NCI-H1436 treated with DMSO at 0.1 percent for 48 hours (cell line): ENCODE measurements around the gene COL15A1.

Source experiments
- DNase-seq: peaks from one replicate; lab custom pipeline; 2025; lab: John Stamatoyannopoulos, UW

The COL15A1 gene

DNA sequence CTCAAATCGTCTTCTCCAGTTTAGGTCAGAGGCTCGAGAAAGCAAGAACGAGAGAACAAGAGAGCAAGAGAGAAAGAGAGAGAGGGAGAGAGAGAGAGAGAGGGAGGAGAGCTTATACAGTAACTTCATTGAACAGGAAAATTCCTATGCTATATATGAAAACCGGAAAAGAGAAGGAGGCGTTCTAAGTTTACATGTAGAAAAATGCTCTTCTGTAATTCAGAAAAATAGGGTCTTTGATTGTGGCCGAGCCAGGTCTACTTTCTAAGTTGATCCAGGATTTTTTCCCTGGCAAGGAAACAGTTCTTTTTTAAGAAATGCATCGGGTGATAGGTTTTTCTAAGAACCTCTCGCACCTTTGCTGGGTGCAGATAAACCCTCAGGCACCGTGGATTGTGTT lies 29.5 kb downstream of the COL15A1 start:
- DNase-seq, result no peak

DNA sequence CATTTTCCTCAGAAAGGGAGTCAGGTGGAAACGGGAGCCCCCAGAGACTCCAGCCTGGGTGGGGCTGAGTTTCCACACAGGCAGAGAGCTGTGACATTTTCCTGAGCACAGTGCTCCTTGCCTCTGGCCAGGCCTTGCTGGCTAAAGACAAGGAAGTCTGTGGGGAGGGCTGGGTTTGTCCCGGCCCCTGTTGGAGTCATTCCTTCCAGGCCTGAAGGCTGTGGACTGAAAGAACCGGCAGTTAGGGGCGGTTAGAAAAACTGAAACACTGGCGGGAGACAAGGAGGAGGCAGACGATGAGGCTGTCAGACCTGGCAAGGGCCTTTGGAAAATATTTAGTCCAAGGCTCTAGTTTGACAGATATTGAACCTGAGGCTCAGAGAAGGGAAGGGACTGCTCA lies 29.9 kb downstream of the COL15A1 start:
- DNase-seq, result no peak

DNA sequence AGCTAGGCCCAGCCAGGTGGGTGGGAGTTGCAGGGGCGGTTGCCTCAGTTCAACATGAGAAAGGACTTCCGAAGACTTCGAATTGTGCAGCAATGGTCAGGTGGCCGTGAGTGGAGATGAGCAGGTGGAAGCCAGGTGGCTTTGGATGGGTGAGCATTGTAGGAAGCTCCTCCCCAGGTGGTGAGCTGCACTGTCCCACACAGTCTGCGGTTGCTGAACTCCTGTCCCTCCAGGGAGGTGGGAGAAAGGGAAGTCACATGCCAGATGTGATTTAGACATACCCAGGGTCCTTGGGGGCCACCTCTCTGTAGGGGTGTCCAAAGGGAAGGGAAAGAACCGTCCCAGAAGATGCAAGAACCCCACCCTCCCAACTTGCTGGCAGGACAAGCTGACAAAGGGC lies 30.4 kb downstream of the COL15A1 start:
- DNase-seq, result no peak

DNA sequence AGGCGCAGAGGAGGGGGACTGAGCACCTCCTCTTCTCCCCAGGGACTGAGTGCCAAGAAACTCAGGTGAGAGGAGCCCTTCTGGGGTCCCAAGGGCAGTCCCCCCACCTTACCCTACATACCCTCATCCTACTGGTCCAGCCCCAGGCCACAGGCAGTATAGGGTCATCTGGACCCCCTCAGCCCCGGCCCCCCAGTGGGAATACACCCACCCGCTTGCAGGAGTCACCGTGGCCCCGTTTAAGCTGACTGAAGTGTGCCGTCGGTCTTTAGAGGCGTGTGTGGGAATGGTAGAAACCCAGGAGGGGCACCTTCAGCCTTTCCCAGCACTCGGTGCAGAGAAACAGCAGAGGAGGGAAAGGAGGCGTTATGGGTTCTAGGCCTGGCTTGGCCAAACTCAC lies 30.8 kb downstream of the COL15A1 start:
- DNase-seq, result no peak

DNA sequence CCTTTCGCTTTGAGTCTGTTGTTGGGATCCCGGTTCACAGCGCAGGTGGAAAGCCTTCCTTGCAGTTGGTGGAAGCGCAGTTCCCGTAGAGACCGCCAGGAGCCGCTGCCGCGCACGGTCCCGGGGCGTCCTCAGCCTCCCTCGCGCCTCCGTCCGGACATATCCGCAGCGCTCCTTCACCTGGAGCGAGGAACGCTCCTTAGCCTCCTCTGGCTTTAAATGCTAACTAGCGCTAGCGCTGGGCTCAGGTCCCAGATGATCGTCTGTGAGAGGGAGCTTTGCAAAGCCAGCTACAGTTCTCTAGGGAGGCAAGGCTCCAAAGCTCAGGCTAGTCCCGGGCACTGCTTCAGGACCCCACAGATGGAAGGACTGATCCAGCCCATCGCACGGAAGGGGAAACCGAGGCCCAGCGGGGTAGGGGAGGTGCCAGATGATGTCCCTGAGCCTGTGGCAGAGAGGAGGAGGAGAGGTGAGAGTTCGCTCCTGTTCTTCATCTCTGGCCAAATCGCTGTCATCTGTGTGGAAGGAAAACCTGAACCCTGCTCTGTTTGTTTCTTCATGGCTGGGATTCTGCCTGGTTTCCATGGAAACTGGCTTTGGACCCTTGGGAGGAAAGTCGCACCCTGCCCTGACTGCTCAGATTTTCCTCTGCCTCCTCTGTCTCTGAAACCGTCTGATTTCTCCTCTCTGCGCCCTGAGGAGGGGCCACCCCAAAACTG lies 31.4 kb downstream of the COL15A1 start:
- no peak for DNase-seq

DNA sequence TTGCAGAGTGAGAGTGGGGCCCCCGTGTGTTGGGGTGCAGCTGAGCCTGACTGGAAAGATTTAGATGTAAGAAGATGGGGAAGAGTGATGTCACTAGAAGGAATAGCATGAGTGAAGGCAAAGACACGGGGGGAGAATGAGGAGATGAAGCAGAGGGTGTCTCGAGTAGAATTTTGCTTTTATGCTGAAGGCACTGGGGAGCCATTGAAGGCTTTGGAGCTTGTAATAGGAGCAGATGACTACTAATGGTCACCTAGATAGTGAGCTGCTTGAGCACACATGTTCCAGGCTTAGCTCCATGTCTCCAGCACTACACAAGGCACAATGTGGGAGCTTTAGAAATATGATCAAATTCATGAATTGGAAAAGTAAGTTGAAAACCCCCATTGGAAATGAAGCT lies 32.1 kb downstream of the COL15A1 start:
- no peak for DNase-seq

DNA sequence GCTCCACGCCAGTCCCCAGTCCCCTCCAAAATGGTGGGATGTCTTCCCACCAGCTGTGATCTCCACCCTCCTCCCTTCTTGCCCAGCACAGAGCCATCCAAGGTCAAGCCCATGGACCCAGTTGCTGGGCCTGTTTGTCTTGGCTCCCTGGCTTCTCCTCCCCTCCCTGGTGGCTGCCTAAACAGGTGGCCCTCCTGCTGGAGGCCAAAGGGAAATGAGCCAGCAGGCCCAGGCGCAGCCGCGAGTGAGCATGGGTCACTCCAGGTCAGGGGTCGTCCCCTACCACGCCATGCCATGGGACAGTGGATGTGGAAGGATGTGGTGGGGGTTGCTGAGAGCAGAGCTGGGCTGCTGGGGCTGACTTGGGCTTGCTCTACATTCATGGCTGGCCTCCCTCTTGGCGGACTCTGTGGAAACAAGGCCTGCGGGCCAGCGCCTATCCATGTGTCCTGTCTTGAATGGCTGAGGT lies 33.6 kb downstream of the COL15A1 start:
- DNase-seq, result no peak

DNA sequence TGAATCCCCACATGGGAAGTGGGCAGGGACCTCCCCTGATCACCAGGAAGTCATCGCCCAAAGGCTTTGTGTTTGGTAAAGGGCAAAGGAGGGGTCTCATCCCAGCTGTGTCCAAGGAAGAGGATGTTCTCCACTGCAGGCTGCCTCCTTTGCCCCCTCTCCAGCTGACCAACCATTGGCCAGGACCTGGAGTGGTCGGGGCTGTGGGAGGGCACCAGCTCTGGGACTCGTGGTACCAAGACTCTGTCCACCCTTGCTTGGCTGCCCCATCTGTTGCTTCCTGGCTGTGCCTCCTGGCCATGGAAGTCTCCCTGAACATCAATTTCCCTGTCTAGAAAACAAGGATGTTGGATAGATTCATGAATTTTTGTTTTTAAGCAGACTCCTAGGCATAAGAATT lies 34.1 kb downstream of the COL15A1 start:
- no peak for DNase-seq

DNA sequence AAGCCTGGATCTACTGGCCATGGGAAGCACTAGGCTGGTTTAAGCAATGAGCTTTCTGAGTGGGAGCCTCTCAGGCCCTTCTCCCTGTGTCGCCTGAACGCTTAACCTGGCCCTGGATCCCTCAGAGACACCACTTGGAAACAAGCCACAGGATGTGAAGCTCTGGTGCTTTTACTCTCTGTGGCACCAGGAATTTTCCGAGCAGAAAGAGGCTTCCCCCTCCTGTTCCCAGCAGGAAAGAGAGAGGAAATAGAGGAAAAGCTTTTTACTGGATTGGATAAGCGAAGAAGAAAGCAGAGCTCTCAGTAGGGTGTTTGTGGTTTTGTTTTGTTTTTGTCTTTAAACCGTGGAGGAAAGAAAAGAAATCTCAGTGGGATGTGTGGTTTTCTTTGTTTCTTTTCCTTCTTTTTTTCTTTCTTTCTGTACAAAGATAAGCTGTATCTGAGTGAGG lies 34.5 kb downstream of the COL15A1 start:
- no peak for DNase-seq

DNA sequence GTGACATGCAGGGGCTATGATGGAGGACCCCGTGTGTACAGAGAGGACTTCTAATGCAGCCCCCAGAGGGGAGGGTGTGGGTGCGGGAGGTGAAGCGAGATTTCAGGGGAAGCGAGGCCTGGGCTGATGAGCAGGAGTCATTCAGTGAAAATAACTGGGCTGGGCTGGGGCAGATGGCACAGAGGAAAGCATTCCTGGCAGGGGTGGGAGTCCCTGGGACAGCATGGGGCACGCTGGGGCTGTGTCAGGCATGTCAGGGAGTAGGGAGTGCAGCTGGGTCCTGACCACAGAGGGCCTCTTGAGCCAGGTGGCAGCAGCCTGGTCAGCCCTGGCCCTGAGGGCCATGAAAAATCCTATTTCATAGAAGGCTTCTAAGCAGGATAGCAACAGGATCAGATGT lies 36.6 kb downstream of the COL15A1 start:
- no peak for DNase-seq

DNA sequence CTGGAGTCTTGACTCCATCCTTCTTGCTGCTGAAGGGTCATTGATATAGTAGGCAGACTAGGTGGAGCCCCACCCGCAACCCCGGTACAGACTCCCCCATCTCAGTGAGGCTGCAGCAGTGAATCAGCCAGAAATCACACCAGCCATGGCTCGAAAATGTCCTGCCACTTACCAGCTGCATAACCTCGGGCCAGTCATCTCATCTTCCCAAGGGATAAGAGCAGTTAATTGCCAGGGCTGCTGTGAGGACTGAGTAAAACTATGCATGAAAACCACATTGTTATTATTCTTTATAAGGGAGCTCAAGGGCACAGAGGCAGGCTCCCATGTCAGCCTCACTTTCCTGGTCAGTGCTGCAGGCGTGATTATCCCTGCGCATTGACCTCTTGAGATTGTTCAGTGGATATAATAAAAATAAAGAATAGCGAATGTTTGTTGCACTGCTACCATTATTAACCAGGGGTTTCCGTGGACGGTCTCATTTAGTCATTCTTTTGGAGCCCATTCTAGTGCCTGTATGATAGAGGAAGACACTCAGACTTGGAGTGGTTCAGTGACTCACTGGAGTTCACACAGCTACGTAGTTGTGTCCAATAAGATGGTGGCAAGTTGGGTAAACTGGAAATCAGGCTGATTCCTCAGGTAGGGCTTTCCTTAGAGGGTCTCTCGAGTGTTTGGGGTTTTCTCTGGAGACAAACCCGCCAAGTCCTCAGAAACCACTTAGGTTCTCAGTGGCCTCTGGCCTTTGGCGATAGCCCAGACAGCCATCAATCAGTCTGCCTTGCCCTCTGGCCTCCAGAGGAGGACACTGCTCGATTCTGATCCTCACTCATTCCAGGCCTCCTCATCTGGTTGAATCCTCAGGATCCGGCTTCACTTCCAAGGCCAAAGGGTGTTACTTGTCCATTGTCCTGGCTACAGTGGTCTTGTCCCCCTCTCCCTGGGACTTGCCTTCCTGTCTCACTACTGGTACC lies 39.9 kb downstream of the COL15A1 start:
- DNase-seq, result no peak

DNA sequence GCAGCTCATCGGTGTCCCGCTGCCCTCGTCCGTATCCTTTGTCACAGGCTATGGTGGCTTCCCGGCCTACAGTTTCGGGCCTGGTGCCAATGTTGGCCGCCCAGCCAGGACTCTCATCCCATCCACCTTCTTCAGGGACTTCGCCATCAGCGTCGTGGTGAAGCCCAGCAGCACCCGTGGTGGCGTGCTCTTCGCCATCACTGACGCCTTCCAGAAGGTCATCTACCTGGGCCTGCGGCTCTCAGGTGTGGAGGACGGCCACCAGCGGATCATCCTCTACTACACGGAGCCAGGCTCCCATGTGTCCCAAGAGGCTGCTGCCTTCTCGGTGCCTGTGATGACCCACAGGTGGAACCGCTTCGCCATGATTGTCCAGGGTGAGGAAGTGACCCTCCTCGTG lies 41.9 kb downstream of the COL15A1 start:
- no peak for DNase-seq

DNA sequence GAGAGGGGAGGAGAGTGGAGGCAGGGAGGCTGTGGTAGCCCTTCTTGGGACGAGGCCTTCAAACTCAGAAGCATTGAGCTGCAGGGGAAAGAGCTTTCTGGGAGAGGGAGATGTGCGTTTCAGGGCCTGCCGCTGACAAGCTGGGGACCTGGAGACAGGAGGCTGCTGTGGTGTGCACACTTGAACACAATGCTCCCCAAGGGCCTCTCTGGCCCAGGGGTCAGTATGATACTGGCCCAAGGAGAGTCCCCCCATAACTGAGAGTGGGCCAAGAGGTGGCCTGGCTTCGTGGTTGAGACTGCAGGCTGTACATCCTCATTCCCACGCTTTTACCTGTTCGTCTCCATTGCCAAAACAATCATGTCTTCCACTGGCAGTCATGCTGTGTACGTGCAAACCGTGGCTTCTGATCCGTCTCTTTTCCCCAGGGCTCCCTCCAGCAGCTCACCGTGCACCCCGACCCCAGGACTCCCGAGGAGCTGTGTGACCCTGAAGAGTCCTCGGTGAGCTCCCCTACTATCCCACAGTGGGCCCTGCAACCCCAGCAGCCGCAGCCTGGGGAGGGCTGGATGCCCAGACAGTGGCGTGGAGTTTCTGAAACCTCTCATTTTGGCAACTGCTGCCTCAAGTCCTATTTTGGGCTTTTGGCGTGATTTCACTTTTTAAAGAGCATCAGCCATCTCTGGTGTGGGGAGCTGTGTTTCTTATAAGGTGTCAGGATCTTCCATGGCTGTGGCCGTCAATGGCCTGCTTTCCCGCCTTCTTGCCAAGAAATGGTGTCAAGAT lies 43.4 kb downstream of the COL15A1 start:
- DNase-seq, result no peak

DNA sequence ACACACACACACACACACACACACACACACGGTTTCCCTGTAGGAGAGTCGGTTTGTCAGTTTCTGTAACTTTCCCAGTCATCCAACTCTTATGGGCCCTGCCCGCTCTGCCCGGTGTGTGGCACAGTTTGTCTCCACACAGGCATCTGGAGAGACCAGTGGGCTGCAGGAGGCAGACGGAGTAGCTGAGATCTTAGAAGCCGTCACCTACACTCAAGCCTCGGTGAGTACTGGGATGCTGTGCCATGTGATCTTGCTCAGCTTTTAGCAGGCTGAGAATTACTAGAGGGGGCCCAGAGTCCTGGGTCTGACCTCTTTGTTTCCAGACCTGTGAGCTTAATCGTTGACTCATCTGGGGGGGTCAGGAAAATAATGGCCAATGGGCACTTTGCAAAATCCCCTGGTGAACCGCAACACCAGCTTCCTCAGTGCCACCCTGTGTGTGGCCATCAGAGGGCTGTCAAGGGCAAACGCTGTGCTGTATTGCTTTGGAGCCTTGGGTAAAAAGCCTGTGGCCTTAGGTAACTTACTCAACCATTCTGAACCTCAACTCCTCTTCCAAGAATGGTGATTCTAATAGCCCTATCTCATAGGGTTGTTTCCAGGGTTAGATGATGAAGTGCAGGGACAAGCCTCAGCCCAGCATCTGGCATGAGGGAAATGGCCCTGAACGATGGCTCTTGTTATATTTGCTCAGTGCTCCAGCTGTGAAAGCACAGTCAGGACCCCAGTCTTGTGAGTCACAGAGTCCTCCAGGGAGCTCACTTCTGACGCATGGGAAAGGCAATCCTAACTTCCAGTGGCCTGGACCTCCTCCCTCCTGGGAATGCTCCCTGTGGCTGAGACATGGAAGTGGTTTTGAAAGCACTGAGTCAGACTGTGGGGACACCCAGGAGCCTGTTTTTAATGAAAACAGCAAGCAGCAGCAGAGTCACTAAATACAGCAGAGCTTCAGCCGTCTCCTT lies 45.6 kb downstream of the COL15A1 start:
- DNase-seq, result no peak

DNA sequence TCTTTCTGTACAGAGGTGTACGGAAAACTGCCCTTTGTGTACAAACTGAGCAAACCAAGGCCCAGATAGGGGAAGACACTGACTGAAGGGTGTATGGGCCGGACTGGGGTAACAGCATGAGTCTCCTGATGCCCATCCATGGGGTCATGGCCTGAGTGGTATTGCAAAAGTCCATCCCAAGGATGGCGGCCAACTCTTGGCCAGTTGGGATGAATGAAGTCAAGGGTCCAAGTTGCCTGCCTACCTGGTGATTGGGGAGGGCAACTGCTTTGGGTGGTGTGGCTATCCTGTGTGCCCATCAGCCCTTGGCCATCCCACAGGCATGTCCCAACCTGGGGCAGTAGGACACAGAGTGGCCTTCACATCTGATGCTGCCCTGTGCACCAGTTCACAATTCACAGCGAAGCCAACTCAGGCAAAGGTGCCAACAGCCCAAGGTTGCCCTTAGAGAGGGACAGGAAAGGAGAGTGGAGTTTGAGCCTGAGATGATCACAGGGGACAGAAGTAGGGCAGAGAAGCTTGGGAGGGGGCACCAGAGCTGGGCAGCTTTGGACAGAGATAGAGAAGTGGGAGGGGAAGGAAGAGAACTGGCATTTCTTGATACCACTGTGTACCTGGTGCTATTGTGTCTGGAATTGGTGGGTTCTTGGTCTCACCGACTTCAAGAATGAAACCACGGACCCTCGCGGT lies 46.6 kb downstream of the COL15A1 start:
- no peak for DNase-seq

DNA sequence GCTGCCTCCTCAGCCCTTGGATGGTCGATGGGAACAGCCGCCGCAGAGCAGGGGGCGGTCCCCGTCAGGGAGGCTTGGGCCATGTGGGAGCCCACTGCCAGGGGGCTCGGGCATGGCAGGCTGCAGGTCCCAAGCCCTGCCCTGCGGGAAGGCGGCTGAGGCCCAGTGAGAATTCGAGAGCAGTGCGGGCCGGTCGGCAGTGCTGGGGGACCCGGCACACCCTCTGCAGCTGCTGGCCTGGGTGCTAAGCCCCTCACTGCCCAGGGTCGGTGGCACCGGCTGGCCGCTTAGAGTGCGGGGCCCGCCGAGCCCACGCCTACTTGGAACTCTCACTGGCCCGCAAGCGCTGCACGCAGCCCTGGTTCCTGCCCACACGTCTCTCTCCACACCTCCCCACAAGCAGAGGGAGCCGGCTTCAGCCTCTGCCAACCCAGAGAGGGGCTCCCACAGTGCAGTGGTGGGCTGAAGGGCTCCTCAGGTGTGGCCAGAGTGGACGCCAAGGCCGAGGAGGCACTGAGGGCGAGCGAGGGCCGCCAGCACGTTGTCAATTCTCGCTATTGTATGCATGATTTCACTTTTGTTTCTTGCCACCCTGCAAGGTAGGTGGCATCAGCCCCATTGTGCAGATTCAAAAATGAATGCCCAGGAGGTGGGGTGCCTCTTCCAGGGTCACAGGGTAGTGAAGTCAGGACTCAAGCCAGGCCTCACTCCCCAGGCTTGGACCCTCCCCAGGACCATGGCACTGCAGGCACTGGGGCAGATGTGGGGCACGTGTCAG lies 48.6 kb downstream of the COL15A1 start:
- no peak for DNase-seq

DNA sequence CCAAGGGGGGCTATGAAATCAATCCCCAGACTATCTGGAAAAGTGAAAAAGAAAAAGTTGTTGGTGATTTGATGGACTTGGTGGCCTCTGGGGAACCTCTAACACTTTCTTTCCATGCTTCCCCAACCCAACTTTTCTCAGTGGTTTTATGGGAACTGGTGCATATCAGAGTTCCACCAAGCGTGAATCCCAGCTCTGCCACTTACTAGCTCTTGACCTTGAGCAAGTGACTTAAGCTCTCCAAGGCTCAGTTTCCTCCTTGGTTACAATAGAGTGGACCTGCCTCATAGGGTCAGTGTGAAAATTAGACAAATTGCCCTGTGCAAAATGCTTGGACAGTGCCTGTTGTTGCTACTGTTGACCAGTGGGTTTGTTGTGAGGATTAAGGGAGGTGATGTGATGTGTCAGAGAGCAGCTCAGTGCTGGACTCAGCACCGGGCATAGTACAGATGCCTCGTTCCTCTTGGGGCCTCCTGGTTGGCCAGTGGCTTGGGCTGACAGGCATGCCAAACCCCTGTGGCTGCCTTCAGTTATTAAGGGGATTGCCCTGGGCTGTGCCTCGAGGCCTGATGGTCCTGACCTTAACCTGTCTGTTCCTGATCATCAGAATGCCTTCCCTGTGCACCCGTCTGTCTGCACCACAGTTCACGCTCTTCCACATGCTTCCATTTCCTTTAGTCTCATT lies 49.3 kb downstream of the COL15A1 start:
- DNase-seq, result no peak

DNA sequence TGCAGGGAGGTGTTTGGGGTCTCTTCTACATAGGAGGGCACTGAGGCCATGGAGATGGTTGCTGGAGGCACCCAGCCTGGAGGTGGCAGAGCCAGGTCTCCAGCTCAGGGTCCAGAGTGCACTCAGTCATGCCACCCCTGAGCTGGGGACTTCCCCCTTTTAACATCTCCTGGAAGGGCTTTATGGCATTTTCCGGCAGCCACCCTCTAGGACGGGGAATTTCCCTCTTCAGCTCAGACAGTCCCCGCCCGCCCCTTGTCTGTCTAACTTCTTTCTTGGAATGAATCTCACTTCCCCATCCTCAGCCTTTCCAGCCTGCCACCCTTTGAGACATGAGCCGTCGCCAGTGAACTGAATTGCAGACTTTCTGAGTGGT lies 49.9 kb downstream of the COL15A1 start:
- no peak for DNase-seq
